SH-SY5Y (cell line): Measurements from ENCODE around the gene DUSP9.

Experiments used
- GATA2 ChIP-seq: IDR thresholded peaks from 2 replicates; pipeline ENCODE4 v1.6.1; 2011; ENCODE audit warnings: mild to moderate bottlenecking, low read depth, low read length
- GATA3 ChIP-seq: IDR thresholded peaks from 2 replicates; pipeline ENCODE4 v1.6.1; 2011; ENCODE audit warnings: low read depth, mild to moderate bottlenecking, low read length, moderate library complexity

The DUSP9 gene

GRCh38 chrX:153638436-153639176, 8.4 kb upstream of the DUSP9 start:
- TF ChIP-seq GATA3 (no peak), GATA2 (no peak)

GRCh38 chrX:153639177-153640044, 7.6 kb upstream of the DUSP9 start:
- no peak for TF ChIP-seq GATA2
- TF ChIP-seq GATA3: no peak

GRCh38 chrX:153640045-153640686, 6.8 kb upstream of the DUSP9 start:
- TF ChIP-seq GATA3 (no peak), GATA2 (no peak)

GRCh38 chrX:153640736-153641575, 6.0 kb upstream of the DUSP9 start:
- no peak for TF ChIP-seq GATA3
- no peak for TF ChIP-seq GATA2

GRCh38 chrX:153641627-153642026, 5.4 kb upstream of the DUSP9 start:
- TF ChIP-seq GATA2 (no peak), GATA3 (no peak)

GRCh38 chrX:153642051-153642654, 4.8 kb upstream of the DUSP9 start:
- TF ChIP-seq GATA3 (no peak), GATA2 (no peak)

- TF ChIP-seq GATA2 (no peak), GATA3 (no peak)
Observed at GRCh38 chrX:153642655-153643430, 4.2 kb upstream of the DUSP9 start.

- TF ChIP-seq GATA2 (no peak), GATA3 (no peak)
Observed at GRCh38 chrX:153643431-153644351, 3.3 kb upstream of the DUSP9 start.

- no peak for TF ChIP-seq GATA3
- TF ChIP-seq GATA2: no peak
Observed at GRCh38 chrX:153644356-153645125, 2.5 kb upstream of the DUSP9 start.

- no peak for TF ChIP-seq GATA2
- no peak for TF ChIP-seq GATA3
Observed at GRCh38 chrX:153645151-153645550, 1.9 kb upstream of the DUSP9 start.

- no peak for TF ChIP-seq GATA3
- no peak for TF ChIP-seq GATA2
Observed at GRCh38 chrX:153645921-153646488, 998 bp upstream of the DUSP9 start.
